ENCODE measurements around the gene HOXD12. TPM values are rescaled to one million over a fixed set of nuclear protein-coding genes. Genes with fewer than 3 reads are reported as not detected.

The HOXD12 gene
- total and polyA plus RNA-seq, 8 donors: not detected

GRCh38 chr2:176066645-176067588, 32.7 kb upstream of the HOXD12 start:
- peak overlapping the region; percentile 16 to 50 (median 33) for H3K4me3 ChIP-seq
- peaks cover 34 to 95% (median 73%) of the 10 kb centered on the region in 3 donors for H3K27me3 ChIP-seq
- H3K4me1 ChIP-seq: peaks cover 16 to 35% (median 25%) of the 10 kb centered on the region in 4 donors
- WGBS, 5 donors: 7 to 17% (median 10%) methylated on average over 31 to 56 of the region's 56 CpGs
- H3K27ac ChIP-seq: no peak overlapping the region
- peak in 1 of 2 donors; percentile 38 for DNase-seq
- no peaks in the 10 kb centered on the region for H3K36me3 ChIP-seq
- H3K9me3 ChIP-seq: peaks cover 0 to under 1% (median 0%) of the 10 kb centered on the region in 4 donors
- TF ChIP-seq POLR2A (IDR thresholded peaks at IDR 0.05) (no peak), POLR2AphosphoS5 (IDR thresholded peaks at IDR 0.05) (no peak), CTCF (IDR thresholded peaks at IDR 0.05) (no peak)
- intact Hi-C loops (cut with DNase I; ENCODE audit: low total_unique reads): no loop called here

GRCh38 chr2:176067589-176068418, 31.8 kb upstream of the HOXD12 start:
- intact Hi-C loops (cut with DNase I; ENCODE audit: low total_unique reads): no loop called here
- Histone ChIP-seq H3K36me3 (no peaks in the 10 kb centered on the region), H3K4me1 (peaks cover 16 to 41% (median 25%) of the 10 kb centered on the region in 4 donors), H3K4me3 (peak overlapping the region; percentile 16 to 50 (median 33)), H3K27ac (no peak overlapping the region), H3K27me3 (peaks cover 34 to 95% (median 77%) of the 10 kb centered on the region in 3 donors), H3K9me3 (peaks cover 0 to 3% (median 0%) of the 10 kb centered on the region in 4 donors)
- WGBS, 5 donors: 6 to 9% (median 8%) methylated on average over 20 to 38 of the region's 38 CpGs
- TF ChIP-seq EP300 (IDR thresholded peaks at IDR 0.05): no peak
- TF ChIP-seq POLR2AphosphoS5 (IDR thresholded peaks at IDR 0.05): no peak
- TF ChIP-seq POLR2A (IDR thresholded peaks at IDR 0.05): no peak
- no peak for TF ChIP-seq CTCF (IDR thresholded peaks at IDR 0.05)
- peak in 1 of 2 donors; percentile 31 for DNase-seq

- DNase-seq: no peak
- TF ChIP-seq EP300 (IDR thresholded peaks at IDR 0.05) (no peak), POLR2A (IDR thresholded peaks at IDR 0.05) (no peak), POLR2AphosphoS5 (IDR thresholded peaks at IDR 0.05) (no peak), CTCF (IDR thresholded peaks at IDR 0.05) (no peak)
- Histone ChIP-seq H3K9me3 (peaks cover 0 to 7% (median 0%) of the 10 kb centered on the region in 4 donors), H3K4me1 (peaks cover 19 to 41% (median 25%) of the 10 kb centered on the region in 4 donors), H3K4me3 (peak overlapping the region in 1 of 4 donors; percentile 19), H3K27me3 (peaks cover 34 to 96% (median 83%) of the 10 kb centered on the region in 3 donors), H3K36me3 (no peaks in the 10 kb centered on the region), H3K27ac (no peak overlapping the region)
- WGBS, 5 donors: 4 to 11% (median 10%) methylated on average over 10 to 30 of the region's 30 CpGs
- intact Hi-C loops (cut with DNase I; ENCODE audit: low total_unique reads): no loop called here
Measured at GRCh38 chr2:176068419-176068832, 31.2 kb upstream of the HOXD12 start.

Measured in stomach (tissue), 9 donors.